HepG2 (cell line): ENCODE measurements around the gene DNAJC8. TPM values are rescaled to one million over a fixed set of nuclear protein-coding genes. Genes with fewer than 3 reads are reported as not detected.

ENCODE experiments used
- AHDC1 ChIP-seq: sonication (generic); formaldehyde crosslinking; IDR thresholded peaks from 2 replicates; pipeline ENCODE4 v1.5.1; 2020; ENCODE audit warnings: mild to moderate bottlenecking, missing genetic modification reagents, borderline replicate concordance
- CENPBD1 ChIP-seq: sonication (generic); formaldehyde crosslinking; IDR thresholded peaks from 2 replicates; pipeline ENCODE4 v1.8.0; 2022; ENCODE audit warnings: missing genetic modification reagents, low read depth, mild to moderate bottlenecking, borderline replicate concordance
- FLYWCH1 ChIP-seq: sonication (generic); formaldehyde crosslinking; IDR thresholded peaks from 2 replicates; pipeline ENCODE4 v1.8.1; 2023; ENCODE audit warnings: mild to moderate bottlenecking, missing genetic modification reagents
- GTF2F1 ChIP-seq: fragments of 150-350 bp; IDR thresholded peaks from 2 replicates; pipeline ENCODE4 v1.6.1; 2014; ENCODE audit warnings: low read length
- IKZF1 ChIP-seq: fragments of 450-650 bp; IDR thresholded peaks from 2 replicates; pipeline ENCODE4 v1.7.1; 2016
- JARID2 ChIP-seq: sonication (generic); formaldehyde crosslinking; IDR thresholded peaks from 2 replicates; pipeline ENCODE4 v1.8.1; 2023; ENCODE audit warnings: missing genetic modification reagents, inconsistent platforms; ENCODE audit not compliant: insufficient replicate concordance
- KLF16 ChIP-seq, 2 experiments: sonication (generic) in 1 of 2; formaldehyde crosslinking in 1 of 2; IDR thresholded peaks; 2 replicates each; pipeline versions ENCODE4 v1.6.1 to v1.8.0; 2016 to 2023; ENCODE audit warnings: missing genetic modification reagents in 2 of 2, missing compliant biosample characterization in 1 of 2
- NAIF1 ChIP-seq: sonication (generic); formaldehyde crosslinking; IDR thresholded peaks from 2 replicates; pipeline ENCODE4 v1.5.0; 2020; ENCODE audit warnings: mild to moderate bottlenecking, missing genetic modification reagents, borderline replicate concordance
- NKX3-1 ChIP-seq: sonication (generic); formaldehyde crosslinking; IDR thresholded peaks from 2 replicates; pipeline ENCODE4 v1.5.0; 2020; ENCODE audit warnings: missing genetic modification reagents
- NPAS2 ChIP-seq: sonication (generic); formaldehyde crosslinking; IDR thresholded peaks from 2 replicates; pipeline ENCODE4 v1.8.0; 2022; ENCODE audit warnings: mild to moderate bottlenecking, missing genetic modification reagents, borderline replicate concordance
- ONECUT2 ChIP-seq: sonication (generic); formaldehyde crosslinking; IDR thresholded peaks from 2 replicates; pipeline ENCODE4 v1.4.0; 2020; ENCODE audit warnings: missing genetic modification reagents
- PHB2 ChIP-seq: fragments of 450-650 bp; IDR thresholded peaks from 2 replicates; pipeline ENCODE4 v1.6.1; 2018; ENCODE audit not compliant: partially characterized antibody
- RFXANK ChIP-seq: IDR thresholded peaks from 2 replicates; pipeline ENCODE4 v1.6.1; 2016
- SUZ12 ChIP-seq: fragments of 150-350 bp; IDR thresholded peaks from 2 replicates; pipeline ENCODE4 v1.6.1; 2014; ENCODE audit warnings: low read depth, low read length
- TCF12 ChIP-seq, 2 experiments: fragments of 450-650 bp in 1 of 2; sonication (generic) in 1 of 2; formaldehyde crosslinking in 1 of 2; IDR thresholded peaks; 2 replicates each; pipeline versions ENCODE4 v1.6.1 to v1.8.0; 2017 to 2022; ENCODE audit warnings: antibody characterized with exemption in 1 of 2, mild to moderate bottlenecking in 1 of 2, missing genetic modification reagents in 1 of 2, moderate library complexity in 1 of 2
- TFDP1 ChIP-seq: IDR thresholded peaks from 2 replicates; pipeline ENCODE4 v1.6.1; 2016; ENCODE audit warnings: missing compliant biosample characterization, missing genetic modification reagents, borderline replicate concordance
- ZBTB20 ChIP-seq: sonication (generic); formaldehyde crosslinking; IDR thresholded peaks from 2 replicates; pipeline ENCODE4 v1.8.1; 2023; ENCODE audit warnings: missing genetic modification reagents, low read depth, mild to moderate bottlenecking, borderline replicate concordance
- ZBTB42 ChIP-seq: sonication (generic); formaldehyde crosslinking; IDR thresholded peaks from 2 replicates; pipeline ENCODE4 v1.5.0; 2020; ENCODE audit warnings: mild to moderate bottlenecking, missing genetic modification reagents
- ZKSCAN8 ChIP-seq: IDR thresholded peaks from 2 replicates; pipeline ENCODE4 v1.6.1; 2016; ENCODE audit warnings: borderline replicate concordance, missing genetic modification reagents, missing compliant biosample characterization
- ZNF251 ChIP-seq: sonication (generic); formaldehyde crosslinking; IDR thresholded peaks from 2 replicates; pipeline ENCODE4 v1.9.0; 2021; ENCODE audit warnings: mild to moderate bottlenecking, missing genetic modification reagents
- ZNF260 ChIP-seq: sonication (generic); formaldehyde crosslinking; IDR thresholded peaks from 2 replicates; pipeline ENCODE4 v1.4.0; 2020; ENCODE audit warnings: missing genetic modification reagents, low read depth, mild to moderate bottlenecking, borderline replicate concordance
- ZNF451 ChIP-seq: sonication (generic); formaldehyde crosslinking; IDR thresholded peaks from 2 replicates; pipeline ENCODE4 v1.5.0; 2020; ENCODE audit warnings: mild to moderate bottlenecking, missing genetic modification reagents
- ZNF501 ChIP-seq: sonication (generic); formaldehyde crosslinking; IDR thresholded peaks from 2 replicates; pipeline ENCODE4 v1.5.1; 2020; ENCODE audit warnings: mild to moderate bottlenecking, moderate library complexity, missing genetic modification reagents
- ZNF549 ChIP-seq: sonication (generic); formaldehyde crosslinking; IDR thresholded peaks from 2 replicates; pipeline ENCODE4 v1.5.0; 2020; ENCODE audit warnings: missing genetic modification reagents
- ZNF629 ChIP-seq: sonication (generic); formaldehyde crosslinking; conservative IDR thresholded peaks from 2 replicates; pipeline ENCODE4 v1.5.0; 2020; ENCODE audit warnings: missing genetic modification reagents
- polyA plus RNA-seq, 8 experiments: library from polyadenylated mRNA; depleted of rRNA in 3 of 8; stranded (reverse) in 7 of 8; unstranded in 1 of 8; fragments of >200 nt; fragmentation: Illumina TruSeq in 4 of 8; extraction: Trizol in 4 of 8; gene quantifications; 2 replicates each; pipeline versions ENCODE4 v1.2.1 to v1.2.3, GENCODE V29; 2011 to 2016; ENCODE audit warnings: low read depth in 4 of 8, missing spikeins in 1 of 8, mixed read lengths in 1 of 8; ENCODE audit not compliant: insufficient read depth in 1 of 8
- total RNA-seq, 5 experiments: library from RNA; depleted of rRNA; stranded (reverse); fragments of >200 nt; fragmentation: Illumina TruSeq; extraction: Trizol; gene quantifications; 2 replicates each; pipeline ENCODE4 v1.2.3, GENCODE V29; 2016; ENCODE audit warnings: low read depth in 1 of 5

DNAJC8 gene
- total and polyA plus RNA-seq, 2 of the 13 experiments (the other 11 are each of a cell fraction or from before 2014, with no cell fraction given), result 54.5 to 126 TPM

- TF ChIP-seq TCF12 (IDR thresholded peaks at IDR 0.05) (no peak), TCF12 (CRISPR knock-in tag; IDR thresholded peaks at IDR 0.05) (peak; percentile 57; the same call in 1 of the 2 replicates), JARID2 (CRISPR knock-in tag) (no peak), ZNF451 (CRISPR knock-in tag) (no peak), ZNF251 (CRISPR knock-in tag) (no peak), RFXANK (CRISPR knock-in tag) (no peak), ZBTB42 (CRISPR knock-in tag) (no peak), CENPBD1 (no peak), ZBTB20 (CRISPR knock-in tag) (0 out of 2 replicates have a peak, but pooled peaks have one; percentile 43), NPAS2 (no peak), TFDP1 (CRISPR knock-in tag) (no peak), ZNF501 (CRISPR knock-in tag) (peak; percentile 31; the same call in 1 of the 2 replicates), PHB2 (no peak), IKZF1 (no peak), ZNF260 (CRISPR knock-in tag) (no peak), ZKSCAN8 (no peak), NKX3-1 (CRISPR knock-in tag) (peak; percentile 68; the same call in 1 of the 2 replicates), AHDC1 (no peak), NAIF1 (no peak), SUZ12 (peak; percentile 67), GTF2F1 (peak; percentile 56; the same call in 1 of the 2 replicates), ZNF549 (CRISPR knock-in tag) (no peak), ONECUT2 (CRISPR knock-in tag) (no peak), ZNF629 (CRISPR knock-in tag) (no peak), FLYWCH1 (CRISPR knock-in tag) (no peak), KLF16 (CRISPR knock-in tag; IDR thresholded peaks at IDR 0.05) (0 out of 4 replicates have a peak, but pooled peaks of 1 of the 2 experiments have one; percentile 47)
These were observed 26.6 kb upstream of the DNAJC8 start, which contains the start of gene SESN2 (continued) for GRCh38 chr1:28259252-28259933.
